GM18508 (cell line): ENCODE results near the gene CNGB1.
"Not testable (repeated sequence)": the region's sequence is repeated elsewhere in the genome, so short reads cannot be mapped to it uniquely, and the experiment has no call there.

Experiments
- ATAC-seq: cut with Tn5 transposase; IDR thresholded peaks from one replicate; pipeline ENCODE4 v1.9.1; 2021; ENCODE audit warnings: moderate number of reproducible peaks; ENCODE audit not compliant: insufficient read depth, unreplicated experiment

The CNGB1 gene

DNA sequence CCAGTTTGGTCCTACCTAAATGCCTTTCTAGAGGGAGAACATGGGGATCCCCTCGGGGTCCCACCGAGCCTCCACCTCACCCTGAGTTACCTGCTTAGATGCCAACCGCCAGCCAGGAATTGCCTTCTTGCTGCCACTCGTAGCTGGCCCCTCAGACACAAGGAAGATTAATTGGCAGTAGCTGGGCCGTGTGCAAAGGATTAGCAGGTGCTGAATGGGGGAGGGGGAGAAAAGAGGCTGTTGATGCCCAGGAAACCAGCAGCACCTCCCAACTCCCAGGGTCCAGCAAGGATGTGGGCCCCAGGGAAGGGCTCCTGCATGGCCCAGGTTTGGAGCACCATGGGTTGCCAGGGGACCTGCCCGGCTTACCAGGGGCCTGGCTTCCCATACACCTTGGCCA is at the start of gene CNGB1:
Gene CNGB1, minus strand, starts transcription at position 159 of the 400 bp plus-strand sequence. CDS start 3,842 bp downstream, outside the sequence.
- no peak for ATAC-seq

DNA sequence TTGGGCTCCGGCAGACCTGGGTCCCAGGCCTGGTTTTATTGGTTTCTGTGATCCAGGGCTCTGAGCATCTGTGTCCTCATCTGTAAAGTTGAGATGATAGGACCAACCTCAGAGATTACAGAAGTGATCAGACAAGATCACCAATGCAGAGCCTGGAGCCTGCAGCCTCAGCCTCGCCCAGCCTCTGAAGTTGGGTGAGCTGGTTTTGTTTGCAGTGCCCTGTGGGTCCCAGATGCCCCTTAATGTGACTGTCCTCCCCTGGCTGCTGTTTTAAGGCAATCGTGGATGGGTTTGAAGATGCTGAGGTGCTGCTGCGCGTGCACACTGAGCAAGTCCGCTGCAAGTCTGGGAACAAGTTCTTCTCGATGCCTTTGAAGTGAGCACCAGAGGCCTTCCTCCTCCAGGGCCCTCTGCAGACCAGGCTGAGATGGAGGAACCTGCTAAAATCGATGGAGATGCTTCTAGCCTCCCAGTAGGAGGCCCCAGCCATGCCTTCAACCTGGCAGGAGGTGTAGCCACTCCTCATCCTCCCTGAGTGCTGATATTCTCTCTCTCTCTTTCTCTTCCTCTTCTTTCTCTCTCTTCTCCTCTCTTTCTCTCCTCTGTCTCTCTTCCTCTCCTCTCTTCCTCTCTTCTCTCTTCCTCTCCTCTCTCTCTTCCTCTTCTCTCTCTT is 49.1 kb upstream of the CNGB1 start:
- ATAC-seq, result no peak

DNA sequence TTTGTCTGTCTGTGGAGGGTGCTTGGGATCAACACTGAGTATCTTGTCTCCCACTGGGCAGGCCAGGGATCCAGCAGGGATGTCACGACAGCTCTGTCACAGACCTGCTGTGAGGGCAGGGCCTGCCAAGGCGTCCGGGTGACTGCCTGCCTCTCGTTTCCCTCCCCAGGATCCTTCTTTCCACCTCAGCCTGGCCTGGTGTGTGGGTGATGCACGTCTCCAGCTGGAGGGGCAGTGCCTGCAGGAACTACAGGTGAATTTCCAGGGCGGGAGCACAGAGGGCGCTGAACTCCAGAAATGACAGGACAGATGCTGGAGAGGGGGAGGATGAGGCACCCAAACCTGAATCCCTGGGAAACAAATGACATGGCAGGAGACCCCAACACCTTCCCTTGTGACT is 47.9 kb upstream of the CNGB1 start:
- ATAC-seq, result no peak

DNA sequence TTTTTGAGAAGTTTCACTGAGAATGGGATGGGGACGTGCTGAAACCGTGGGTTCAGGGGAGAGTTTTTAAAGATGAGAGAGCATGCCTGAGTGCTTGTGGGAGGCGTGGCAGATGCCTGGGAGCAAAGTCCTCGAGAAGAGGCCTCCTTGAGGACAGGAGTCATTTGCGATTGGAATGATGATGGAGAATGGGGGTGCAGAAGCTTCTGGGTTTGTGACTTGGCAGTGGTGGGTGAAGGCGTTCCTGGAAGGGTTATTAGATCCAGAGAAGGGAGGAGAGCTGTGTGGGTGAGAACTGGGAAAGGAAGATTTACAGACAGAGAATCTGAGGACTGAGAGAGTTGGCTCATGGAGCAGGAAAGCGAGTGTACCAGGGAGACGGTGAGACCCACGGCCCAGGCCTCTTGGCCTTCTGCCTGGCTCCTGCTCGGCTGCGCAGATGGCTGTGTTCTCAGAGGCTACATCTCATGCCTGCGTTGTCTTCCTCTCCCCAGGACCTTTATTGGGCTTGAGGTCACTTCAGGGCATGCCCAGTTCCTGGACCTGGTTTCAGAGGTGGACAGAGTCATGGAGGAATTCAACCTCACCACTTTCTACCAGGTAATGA is 46.0 kb upstream of the CNGB1 start:
- no peak for ATAC-seq

DNA sequence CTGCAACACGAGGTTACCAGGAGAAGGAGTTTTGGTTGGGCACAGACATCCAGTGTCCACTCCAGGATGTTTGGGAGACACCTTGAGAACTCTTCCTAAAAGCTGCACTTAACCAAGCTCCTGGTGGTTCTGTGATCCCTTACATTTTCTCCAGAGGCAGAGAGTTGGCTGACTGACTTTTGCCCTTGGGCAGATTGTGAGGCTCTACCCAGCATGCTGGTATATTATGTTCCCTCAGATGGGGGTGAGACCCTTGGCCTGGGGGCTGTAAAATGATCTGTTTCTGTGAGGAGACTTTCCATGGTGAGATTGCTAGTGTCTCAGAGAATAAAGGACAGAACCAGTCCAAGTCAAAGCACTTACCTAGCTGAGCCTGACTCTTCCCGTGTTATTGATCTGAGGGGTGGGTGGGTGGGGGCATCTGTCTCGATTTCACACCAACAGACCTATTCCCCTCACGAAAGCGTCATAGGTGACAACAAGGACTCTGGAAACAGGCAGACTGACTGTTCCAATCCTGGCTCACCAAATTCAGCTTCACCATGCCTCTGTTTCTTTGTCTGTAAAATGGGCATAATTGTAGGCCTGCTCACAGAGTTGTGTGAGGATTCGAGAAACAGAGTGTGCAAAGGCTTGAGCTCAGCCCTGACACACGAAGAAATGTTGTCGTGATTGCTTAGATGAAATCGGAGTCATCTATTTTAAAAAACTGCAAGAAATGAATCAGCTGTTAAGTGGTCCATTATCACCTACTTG is 42.5 kb upstream of the CNGB1 start:
- no peak for ATAC-seq

DNA sequence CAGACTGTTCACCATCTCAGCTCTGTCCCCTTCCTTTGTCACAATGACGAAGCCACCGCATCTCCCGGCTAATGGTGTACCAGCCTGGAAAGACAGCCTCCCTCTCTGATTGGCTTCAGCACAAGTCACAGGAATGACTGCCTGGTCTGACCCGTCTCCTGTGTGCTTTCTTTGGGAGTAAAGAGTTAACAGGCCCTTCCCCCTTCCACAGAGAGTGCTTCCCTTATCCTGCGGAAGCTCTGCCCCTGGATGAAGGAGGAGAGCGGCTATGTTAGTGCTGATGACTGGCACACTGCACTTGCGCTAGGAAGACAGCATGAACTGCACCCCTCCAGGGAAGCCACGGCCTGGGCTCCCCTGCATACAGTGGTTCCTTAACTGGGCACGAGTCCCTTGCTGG is 41.6 kb upstream of the CNGB1 start:
- ATAC-seq, result no peak

DNA sequence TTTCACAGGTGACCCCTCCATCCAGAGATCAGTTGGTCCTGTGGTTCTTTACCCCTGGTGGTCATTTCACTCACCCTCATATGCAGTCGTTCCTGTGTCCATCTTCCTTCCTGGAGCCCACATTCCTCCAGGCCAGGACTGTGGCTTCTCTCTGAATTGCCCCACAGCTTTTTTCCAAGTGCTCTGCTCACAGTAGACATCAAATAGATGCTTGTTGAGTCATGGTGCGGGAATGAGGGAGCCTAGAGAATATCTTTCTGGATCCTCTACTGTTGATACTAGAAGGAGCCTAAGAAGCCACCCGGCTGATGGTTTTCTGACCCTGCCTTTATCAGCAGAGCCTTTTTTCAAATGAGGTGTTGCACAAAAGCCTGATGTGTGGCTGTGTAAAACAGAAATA is 40.7 kb upstream of the CNGB1 start:
- ATAC-seq, result no peak

DNA sequence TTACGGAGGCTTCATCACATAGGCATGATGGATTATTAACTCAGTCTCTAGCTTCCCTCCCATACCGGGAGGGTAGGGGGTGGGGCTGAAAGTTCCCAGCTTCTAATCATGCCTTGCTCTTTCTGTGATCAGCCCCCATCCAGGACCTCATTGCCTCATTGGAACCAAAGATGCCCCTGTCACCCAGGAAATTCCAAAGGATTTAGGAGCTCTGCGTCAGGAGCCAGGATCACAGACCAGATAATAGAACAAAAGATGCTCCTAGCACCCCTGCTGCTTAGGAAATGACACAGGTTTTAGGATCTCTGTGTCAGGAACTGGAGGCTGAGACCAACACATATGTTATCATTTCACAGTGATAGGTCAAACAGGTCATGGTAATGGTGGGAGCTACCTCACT is 40.0 kb upstream of the CNGB1 start:
- ATAC-seq, result no peak

DNA sequence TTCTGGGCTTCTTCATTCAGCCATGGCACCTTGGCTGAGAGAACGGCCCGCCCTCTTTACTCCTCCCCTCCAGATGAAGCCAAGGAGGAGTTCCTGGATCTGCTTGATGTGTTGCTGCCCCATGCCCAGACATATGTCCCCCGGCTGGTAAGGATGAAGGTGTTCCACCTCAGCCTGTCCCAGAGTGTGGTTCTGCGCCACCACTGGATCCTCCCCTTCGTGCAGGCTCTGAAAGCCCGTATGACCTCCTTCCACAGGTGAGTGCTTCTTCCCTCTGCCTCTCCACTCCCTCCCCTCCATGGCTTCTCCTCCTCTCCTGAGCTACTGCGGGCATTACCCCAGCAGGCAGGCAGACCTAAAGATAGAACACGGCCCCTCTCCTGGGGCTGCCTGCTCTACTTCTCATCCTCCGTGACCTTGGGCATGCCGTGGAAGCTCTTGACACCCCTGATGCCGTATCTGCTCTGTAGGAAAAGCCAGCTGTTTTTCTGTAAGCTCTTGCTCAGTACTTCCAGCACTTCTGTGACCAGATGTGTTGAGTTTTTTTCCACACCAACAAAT is 39.0 kb upstream of the CNGB1 start:
- no peak for ATAC-seq

DNA sequence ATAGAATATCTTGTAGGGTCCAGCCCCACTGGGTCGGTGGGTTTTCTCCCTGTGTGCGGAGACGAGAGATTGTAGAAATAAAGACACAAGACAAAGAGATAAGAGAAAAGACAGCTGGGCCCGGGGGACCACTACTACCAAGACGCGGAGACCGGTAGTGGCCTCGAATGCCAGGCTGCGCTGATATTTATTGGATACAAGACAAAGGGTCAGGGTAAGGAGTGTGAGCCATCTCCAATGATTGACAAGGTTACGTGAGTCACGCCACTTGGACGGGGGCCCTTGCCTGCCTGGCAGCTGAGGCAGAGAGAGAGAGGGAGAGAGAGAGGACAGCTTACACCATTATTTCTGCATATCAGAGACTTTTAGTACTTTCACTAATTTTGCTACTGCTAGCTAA is 33.8 kb upstream of the CNGB1 start:
- not testable (repeated sequence) for ATAC-seq

DNA sequence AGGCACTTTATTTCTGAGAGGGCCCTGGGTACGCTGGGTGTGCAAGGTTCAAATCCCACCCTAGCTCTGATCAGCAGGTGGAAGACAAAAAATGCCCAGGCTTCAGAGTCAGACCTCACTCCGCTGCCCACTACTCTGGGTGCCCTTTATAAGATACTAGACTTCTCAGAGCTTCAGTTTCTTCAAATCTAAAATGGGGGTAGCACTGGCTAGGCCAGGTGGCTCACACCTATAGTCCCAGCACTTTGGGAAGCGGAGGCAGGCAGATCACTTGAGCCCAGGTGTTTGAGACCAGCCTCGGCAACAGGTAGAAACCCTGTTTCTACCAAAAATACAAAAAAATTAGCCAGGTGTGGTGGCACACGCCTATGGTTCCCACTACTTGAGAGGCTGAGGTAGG is 32.0 kb upstream of the CNGB1 start:
- ATAC-seq, result no peak

DNA sequence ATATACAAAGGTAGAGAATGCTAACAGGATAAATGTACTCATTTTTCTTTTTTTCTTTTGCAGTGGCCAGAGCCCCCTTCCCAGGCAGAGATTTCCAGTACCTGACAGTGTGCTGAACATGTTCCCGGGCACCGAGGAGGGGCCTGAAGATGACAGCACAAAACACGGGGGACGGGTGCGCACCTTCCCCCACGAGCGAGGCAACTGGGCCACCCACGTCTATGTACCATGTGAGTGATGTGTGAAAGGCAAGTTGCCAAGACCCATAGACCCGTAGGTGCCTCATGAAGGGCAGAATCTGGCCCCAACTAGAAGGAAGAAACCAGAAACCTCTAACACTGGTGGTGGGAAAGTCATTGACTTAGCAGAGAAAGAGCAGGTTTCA is 31.5 kb upstream of the CNGB1 start:
- no peak for ATAC-seq

DNA sequence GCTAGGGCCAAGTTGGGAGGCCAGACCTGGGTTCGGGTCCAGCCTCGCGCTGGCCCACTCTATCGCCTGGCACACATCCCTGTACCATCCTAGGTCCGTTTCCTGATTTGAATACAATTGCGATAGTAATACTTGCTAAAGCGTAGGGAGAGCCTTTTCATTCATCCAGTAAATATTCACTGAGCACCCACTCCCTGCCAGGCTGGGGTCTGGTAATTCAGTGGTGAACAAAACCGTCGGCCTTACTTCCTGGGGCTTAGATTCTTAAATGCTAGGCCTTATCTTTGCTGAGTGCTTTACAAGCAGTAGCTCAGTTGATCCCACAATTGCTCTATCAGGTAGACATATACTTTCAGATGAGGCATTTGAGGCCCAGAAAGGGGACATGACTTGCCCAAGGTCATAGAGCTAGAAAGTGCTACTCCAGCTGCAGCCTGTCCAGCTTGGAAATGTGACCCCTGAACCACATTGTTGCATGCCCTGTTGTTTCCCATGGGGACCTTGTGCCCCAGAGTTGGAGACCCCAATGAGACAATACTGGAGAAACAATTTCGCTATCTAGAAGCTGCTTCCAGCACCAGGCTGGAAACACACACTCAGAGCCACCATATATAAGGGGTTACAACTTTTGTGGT is 31.0 kb upstream of the CNGB1 start:
- no peak for ATAC-seq

DNA sequence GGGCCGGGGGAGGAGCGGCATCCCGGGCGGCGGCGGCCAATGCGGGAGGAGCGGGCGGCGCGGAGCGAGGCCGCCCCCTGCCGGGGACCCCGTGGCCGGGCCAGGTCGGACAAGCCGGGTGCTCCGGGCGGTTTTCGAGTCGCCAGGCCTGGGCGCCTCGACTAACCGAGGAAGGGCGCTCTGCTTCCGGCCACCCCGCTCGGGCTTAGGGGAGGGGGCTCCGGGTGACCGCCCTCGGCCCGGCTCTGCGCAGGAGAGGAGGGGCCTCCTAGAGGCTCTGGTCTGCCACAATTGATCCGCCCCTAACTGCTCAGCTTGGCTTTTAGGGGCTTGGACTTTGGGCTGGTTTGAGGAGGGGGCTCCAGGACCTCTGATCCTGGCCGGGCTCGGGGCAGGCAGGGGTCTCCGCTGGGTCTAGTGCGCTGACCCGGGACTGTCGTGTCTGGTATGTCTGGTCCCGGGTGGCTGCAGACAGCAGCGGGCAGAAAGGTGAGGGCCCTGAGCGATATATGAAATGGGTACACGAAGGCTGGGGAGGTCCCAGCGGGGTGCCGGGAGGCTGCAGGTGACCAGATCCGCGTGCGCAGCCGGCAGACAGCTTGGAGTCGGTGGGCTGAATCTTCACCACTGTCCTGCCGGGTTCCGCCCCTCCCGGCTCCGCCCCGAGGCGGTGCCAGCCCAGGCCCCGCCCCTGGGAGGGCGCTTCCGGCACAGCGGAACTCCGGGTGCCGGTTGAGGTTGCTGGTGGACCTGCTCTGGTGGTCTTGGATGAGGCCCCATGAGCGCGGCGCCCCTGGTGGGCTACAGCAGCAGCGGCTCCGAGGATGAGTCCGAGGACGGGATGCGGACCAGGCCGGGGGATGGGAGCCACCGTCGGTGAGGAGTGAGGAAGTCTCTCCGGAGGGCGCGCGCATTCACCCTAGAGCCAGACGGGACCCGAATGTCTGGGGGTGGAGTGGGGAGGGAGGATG is 30.1 kb upstream of the CNGB1 start, which contains the start of gene USB1:
Gene USB1, plus strand, starts transcription at position 702 of the 971 bp plus-strand sequence. Its CDS starts 77 bp downstream, at position 779.
- peak; percentile 47 for ATAC-seq

DNA sequence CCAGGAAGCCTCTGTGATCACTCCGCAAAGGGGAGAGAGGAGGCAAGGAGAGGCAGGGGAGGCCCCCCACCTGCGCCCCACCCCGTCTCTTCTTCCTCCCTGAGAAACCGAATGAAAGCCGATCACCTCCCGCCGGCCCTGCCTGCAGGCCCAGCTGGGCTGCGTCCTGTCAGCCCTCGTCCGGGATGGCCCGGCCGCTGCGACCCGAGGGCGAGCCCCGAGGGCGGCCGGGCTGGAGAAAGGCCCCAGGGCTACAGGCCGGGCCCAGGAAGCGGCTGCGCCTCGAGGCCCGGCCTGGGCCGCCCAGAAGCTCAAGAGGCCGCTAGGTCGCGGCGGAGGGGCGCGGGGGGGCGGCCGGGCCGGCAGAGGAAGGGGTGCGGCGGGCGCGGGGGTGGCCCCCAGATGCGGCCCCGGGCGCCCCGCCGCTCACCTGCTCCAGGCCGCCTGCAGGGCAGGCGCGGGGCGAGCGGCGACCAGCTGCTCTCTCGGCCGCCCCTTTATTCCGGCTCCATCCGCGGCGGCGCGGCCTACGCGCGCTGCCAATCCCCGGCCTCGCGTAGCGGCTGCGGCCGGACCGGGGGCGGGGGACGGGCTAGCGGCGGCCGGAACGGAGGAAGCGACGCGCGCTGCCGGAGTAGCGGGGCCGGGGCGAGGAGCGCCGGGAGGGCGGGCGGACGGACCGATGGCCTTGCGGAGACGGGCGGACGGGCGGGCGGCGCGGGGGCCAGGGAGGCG is 29.2 kb upstream of the CNGB1 start, which contains the start of gene ZNF319:
Gene ZNF319, minus strand, starts transcription at position 702 of the 735 bp plus-strand sequence. CDS start 2,407 bp downstream, outside the sequence.
- no peak for ATAC-seq

DNA sequence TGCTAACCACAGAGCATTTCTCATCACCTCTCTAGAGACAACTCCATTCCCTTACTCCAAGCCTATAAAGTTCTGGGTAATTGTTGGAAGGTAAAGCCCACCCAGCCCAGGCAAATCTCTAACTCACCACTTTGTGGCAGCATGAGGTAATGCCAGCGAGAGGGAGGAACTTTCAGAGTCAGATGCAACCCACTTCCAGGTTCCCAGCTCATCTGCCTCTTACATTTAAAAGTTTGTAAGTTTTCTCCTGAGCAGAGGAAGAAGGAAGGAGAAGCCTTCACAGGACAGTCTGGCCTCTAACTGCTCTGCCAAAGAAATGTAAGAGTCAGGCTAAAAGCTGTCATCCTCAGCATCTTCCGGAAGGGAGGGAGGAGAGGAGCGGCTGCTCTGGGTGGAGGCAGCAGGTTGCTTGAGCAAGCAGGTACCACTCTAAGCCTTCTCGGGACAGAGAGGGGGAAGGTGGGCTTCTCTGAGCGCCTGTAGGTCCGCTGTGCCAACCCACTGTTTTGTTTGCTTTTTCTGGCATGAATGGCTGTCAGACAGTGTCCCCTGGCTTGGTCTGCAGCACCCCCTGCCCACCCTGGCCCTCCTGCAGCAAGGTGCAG is 28.5 kb upstream of the CNGB1 start:
- ATAC-seq, result no peak

DNA sequence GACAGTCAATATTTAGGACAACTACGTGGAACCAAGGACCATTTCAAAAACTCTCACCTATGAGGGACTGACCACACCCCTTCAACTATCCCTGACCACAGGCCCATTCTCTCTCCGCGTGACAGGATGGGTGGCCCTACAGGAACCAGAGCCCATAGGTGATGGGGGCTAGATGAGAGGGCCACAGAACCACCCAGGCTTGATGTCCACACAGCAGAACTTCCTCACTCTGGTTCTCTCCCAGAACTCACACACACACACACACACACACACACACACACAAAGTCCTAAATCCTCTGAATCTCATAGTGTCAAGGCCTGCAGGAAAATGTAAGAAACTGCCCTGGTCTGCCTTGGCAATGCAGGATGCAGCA is 28.1 kb upstream of the CNGB1 start:
- ATAC-seq, result no peak

DNA sequence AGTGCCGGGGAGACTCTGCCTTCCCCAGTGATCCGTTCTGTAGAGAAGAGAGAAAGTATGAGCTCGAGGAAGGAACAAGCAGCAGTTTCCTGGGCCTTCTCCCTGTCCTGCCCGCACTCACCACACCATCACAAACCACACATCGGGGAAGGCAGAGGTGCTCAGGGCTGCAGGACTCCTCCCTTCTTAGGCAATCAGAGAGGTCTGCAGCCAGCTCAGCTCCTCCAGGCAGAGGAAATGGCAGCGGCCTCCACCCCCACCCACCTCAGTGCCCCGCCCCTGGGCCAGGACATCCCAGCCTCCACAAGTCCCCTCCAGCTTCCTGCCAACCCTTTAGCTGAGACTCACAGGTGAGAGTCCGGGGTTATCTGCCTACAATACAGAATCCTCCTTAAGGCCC is 27.6 kb upstream of the CNGB1 start:
- no peak for ATAC-seq
